ENCODE data around the gene EP400. TPM values are rescaled to one million over a fixed set of nuclear protein-coding genes. Genes with fewer than 3 reads are reported as not detected.

Gene EP400
- total and polyA plus RNA-seq, 9 of the 15 experiments (the other 6 are each of a cell fraction or from before 2014, with no cell fraction given), result 4.5 to 58.0 (median 7.0) TPM

- Histone ChIP-seq H2AFZ (ENCODE audit: low read depth, low read length) (no peak overlapping the region), H3K36me3 (ENCODE audit: control insufficient read depth, insufficient read depth, low read length) (peaks cover 92% of the 10 kb centered on the region; the same call in 2 of the 3 replicates), H3K4me3 (no peak overlapping the region), H3K4me2 (ENCODE audit: insufficient read depth, low read length) (no peak overlapping the region), H3K79me2 (ENCODE audit: control insufficient read depth, insufficient read depth, low read length) (no peaks in the 10 kb centered on the region), H3K27ac (ENCODE audit: extremely low read depth, low read depth, low read length) (no peak overlapping the region), H3K4me1 (replicated peaks in 1 of 2; ENCODE audit: control insufficient read depth in 2 of 2, insufficient read depth in 2 of 2, low read length in 2 of 2) (no peaks in the 10 kb centered on the region), H3K9me1 (ENCODE audit: control insufficient read depth, insufficient read depth, low read length) (no peaks in the 10 kb centered on the region), H3K9me3 (replicated peaks; ENCODE audit: control insufficient read depth, insufficient read depth, low read depth, low read length) (no peaks in the 10 kb centered on the region), H3K27me3 (ENCODE audit: control insufficient read depth in 2 of 2, insufficient read depth in 2 of 2, low read length in 2 of 2) (no peaks in the 10 kb centered on the region), H4K20me1 (replicated peaks; ENCODE audit: control insufficient read depth, insufficient read depth, low read length) (peaks cover 4% of the 10 kb centered on the region; the same call in 1 of the 2 replicates), H3K9ac (ENCODE audit: insufficient read depth in 1 of 2, low read depth in 2 of 2, low read length in 2 of 2) (no peak overlapping the region)
- FAIRE-seq (no peak), DNase-seq (ENCODE audit: extremely low read depth in 1 of 4, low spot score in 3 of 4) (no peak), ATAC-seq (no peak)
- ChIA-PET POLR2A (no interaction called here), CTCF (ENCODE audit: low intra/inter-chr PET ratio) (no interaction called here)
- in situ Hi-C loops (cut with MboI) (no loop called here), intact Hi-C loops (cut with micrococcal nuclease) (no loop called here)
- 97% methylated on average over 19 of the region's 19 CpGs for WGBS (ENCODE audit: insufficient coverage, low coverage, missing lambda C conversion rate)
- no TSS peak for BruUV-seq (replicated peaks)
- TF ChIP-seq PTBP1 (IDR thresholded peaks at IDR 0.05; ENCODE audit: low read depth, low read length) (no peak), ZNF696 (CRISPR knock-in tag; conservative IDR thresholded peaks at IDR 0.05) (no peak), RBM22 (IDR thresholded peaks at IDR 0.05; ENCODE audit: low read depth, low read length, poor library complexity, severe bottlenecking) (peak; percentile 14), HMGXB4 (CRISPR knock-in tag; IDR thresholded peaks at IDR 0.05) (no peak), NFYB (IDR thresholded peaks at IDR 0.05; ENCODE audit: extremely low read depth, insufficient read length) (no peak), NCOR1 (IDR thresholded peaks at IDR 0.05) (no peak), PCBP1 (IDR thresholded peaks at IDR 0.05; ENCODE audit: low read depth, low read length, poor library complexity, severe bottlenecking) (no peak), POLR2G (IDR thresholded peaks at IDR 0.05; ENCODE audit: low read depth, low read length) (0 out of 2 replicates have a peak, but pooled peaks have one; percentile 33), ARID4B (CRISPR knock-in tag; IDR thresholded peaks at IDR 0.05) (no peak), ZBTB7A (IDR thresholded peaks at IDR 0.05; ENCODE audit: borderline replicate concordance, control insufficient read depth, low read depth, low read length) (no peak), ZNF76 (CRISPR knock-in tag; IDR thresholded peaks at IDR 0.05; ENCODE audit: borderline replicate concordance) (no peak), ZBTB9 (CRISPR knock-in tag; IDR thresholded peaks at IDR 0.05) (no peak), ZC3H8 (IDR thresholded peaks at IDR 0.05) (no peak), TAL1 (IDR thresholded peaks at IDR 0.05) (no peak)
Observed at GRCh38 chr12:132064631-132065030, 114.9 kb downstream of the EP400 start.
